Calu3 (cell line): ENCODE results near the gene CATSPERB. TPM values are rescaled to one million over a fixed set of nuclear protein-coding genes. Genes with fewer than 3 reads are reported as not detected.
A peak's percentile ranks its signal among the peaks of the same experiment; 100 is the strongest.

Source experiments
- BruUV-seq: library from RNA; stranded (reverse); fragments of 400-500 nt; replicated peaks from 2 replicates; lab custom pipeline; 2021; lab: Mats Ljungman, UMichigan
- CTCF ChIA-PET: fragments of 300-600 bp; sonication (Branson Sonifier 250); formaldehyde crosslinking; loops from one replicate; lab custom pipeline; 2022; ENCODE audit warnings: antibody characterized with exemption; lab: Charles Lee
- DNase-seq: peaks from one replicate; pipeline ENCODE4 v3.0.0; 2022
- H3K27ac Mint-ChIP-seq: one replicate; pipeline ENCODE4 v1.8.0; 2022; ENCODE audit warnings: mixed read lengths; ENCODE audit not compliant: unreplicated experiment
- H3K27me3 Mint-ChIP-seq: one replicate; pipeline ENCODE4 v1.8.0; 2022; ENCODE audit warnings: mixed read lengths; ENCODE audit not compliant: unreplicated experiment
- H3K36me3 Mint-ChIP-seq: one replicate; pipeline ENCODE4 v1.8.0; 2022; ENCODE audit warnings: mild to moderate bottlenecking, moderate library complexity, mixed read lengths; ENCODE audit not compliant: insufficient read depth, unreplicated experiment
- H3K4me1 Mint-ChIP-seq: one replicate; pipeline ENCODE4 v1.8.0; 2022; ENCODE audit warnings: mild to moderate bottlenecking, low read depth, mixed read lengths; ENCODE audit not compliant: unreplicated experiment
- H3K4me3 Mint-ChIP-seq: one replicate; pipeline ENCODE4 v1.8.0; 2022; ENCODE audit warnings: mild to moderate bottlenecking, low read depth, moderate library complexity, mixed read lengths; ENCODE audit not compliant: unreplicated experiment
- H3K9me3 Mint-ChIP-seq: one replicate; pipeline ENCODE4 v1.8.0; 2022; ENCODE audit warnings: low read depth, mixed read lengths; ENCODE audit not compliant: unreplicated experiment
- CTCF ChIP-seq: fragments of 200-600 bp; IDR thresholded peaks from one replicate; pipeline ENCODE4 v1.8.0; 2022; ENCODE audit warnings: antibody characterized with exemption; ENCODE audit not compliant: unreplicated experiment
- intact Hi-C: fragments of 100-400 bp; cut with micrococcal nuclease; formaldehyde crosslinking; loops from one replicate; pipeline ENCODE4 v1.10.0; 2022; ENCODE audit not compliant: unreplicated experiment
- total RNA-seq: library from RNA; stranded (reverse); gene quantifications from 2 replicates; pipeline ENCODE4 v1.2.3, GENCODE V29; 2022

The CATSPERB gene
- total RNA-seq, 1 experiment from 2014 or later = 10.2 TPM

GRCh38 chr14:91774140-91775096 lies 42.5 kb upstream of the CATSPERB start:
- H3K4me3 Mint-ChIP-seq = no peak overlapping the region
- DNase-seq = no peak
- no TSS peak for BruUV-seq
- TF ChIP-seq CTCF = no peak
- CTCF ChIA-PET = no interaction called here
- H3K36me3 Mint-ChIP-seq = no peaks in the 10 kb centered on the region
- H3K9me3 Mint-ChIP-seq = no peaks in the 10 kb centered on the region
- intact Hi-C loops = no loop called here
- no peaks in the 10 kb centered on the region for H3K27me3 Mint-ChIP-seq
- no peak overlapping the region for H3K27ac Mint-ChIP-seq
- peaks cover 6% of the 10 kb centered on the region for H3K4me1 Mint-ChIP-seq

- Mint-ChIP-seq H3K4me1 (peaks cover 6% of the 10 kb centered on the region), H3K27ac (no peak overlapping the region), H3K9me3 (no peaks in the 10 kb centered on the region), H3K4me3 (no peak overlapping the region), H3K36me3 (no peaks in the 10 kb centered on the region), H3K27me3 (no peaks in the 10 kb centered on the region)
- no peak for DNase-seq
- BruUV-seq = no TSS peak
- CTCF ChIA-PET = interaction anchor here (0.6 kb wide), 1 partner anchor 143 kb away, joined by 6 read pairs; no protein-coding TSS in a partner anchor
- no peak for TF ChIP-seq CTCF
- intact Hi-C loops = no loop called here
Measured at GRCh38 chr14:91770185-91770584, 38.3 kb upstream of the CATSPERB start.

- intact Hi-C loops = loop anchor here (1.0 to 10.0 kb wide), 4 partner anchors 10 to 117 kb away; no protein-coding TSS in a partner anchor
- Mint-ChIP-seq H3K4me1 (peaks cover 35% of the 10 kb centered on the region), H3K36me3 (peaks cover 31% of the 10 kb centered on the region), H3K27ac (peak overlapping the region; percentile 96), H3K9me3 (peaks cover 12% of the 10 kb centered on the region), H3K4me3 (no peak overlapping the region), H3K27me3 (no peaks in the 10 kb centered on the region)
- BruUV-seq = TSS peak; percentile 90
- CTCF ChIA-PET = interaction anchor here (0.5 to 1.4 kb wide), 3 partner anchors 156 to 241 kb away, joined by 4 to 6 read pairs (median 5); no protein-coding TSS in a partner anchor
- DNase-seq = peak; percentile 32
- TF ChIP-seq CTCF = no peak
Measured at GRCh38 chr14:91755570-91756295, 23.8 kb upstream of the CATSPERB start.

GRCh38 chr14:91754819-91755218 lies 22.9 kb upstream of the CATSPERB start:
- H3K27me3 Mint-ChIP-seq = no peaks in the 10 kb centered on the region
- peak; percentile 78 for DNase-seq
- BruUV-seq = no TSS peak
- peaks cover 37% of the 10 kb centered on the region for H3K4me1 Mint-ChIP-seq
- H3K9me3 Mint-ChIP-seq = peaks cover 13% of the 10 kb centered on the region
- H3K36me3 Mint-ChIP-seq = peaks cover 26% of the 10 kb centered on the region
- TF ChIP-seq CTCF = no peak
- H3K4me3 Mint-ChIP-seq = no peak overlapping the region
- intact Hi-C loops = loop anchor here (1.0 to 10.0 kb wide), 4 partner anchors 10 to 118 kb away; no protein-coding TSS in a partner anchor
- H3K27ac Mint-ChIP-seq = peak overlapping the region; percentile 96
- CTCF ChIA-PET = interaction anchor here (1.4 kb wide), 1 partner anchor 242 kb away, joined by 5 read pairs; no protein-coding TSS in a partner anchor
